Karpas-422 (cell line): ENCODE measurements around the gene LRRC8D. TPM values are rescaled to one million over a fixed set of nuclear protein-coding genes. Genes with fewer than 3 reads are reported as not detected.

Experiments
- DNase-seq: peaks from one replicate; pipeline ENCODE4 v3.0.0-alpha.2; 2015
- H2AFZ ChIP-seq: fragments of 200-600 bp; sonication (generic); 2 replicates; pipeline ENCODE4 v1.6.1; 2014; ENCODE audit warnings: antibody characterized with exemption, low read length, mixed read lengths
- H3K27ac ChIP-seq: fragments of 200-600 bp; sonication (generic); 2 replicates; pipeline ENCODE4 v1.5.1; 2014; ENCODE audit warnings: mild to moderate bottlenecking, low read length, moderate library complexity
- H3K27me3 ChIP-seq: fragments of 200-600 bp; sonication (generic); 2 replicates; pipeline ENCODE4 v1.6.1; 2014; ENCODE audit warnings: low read length, mixed read lengths
- H3K36me3 ChIP-seq: fragments of 200-600 bp; sonication (generic); 2 replicates; pipeline ENCODE4 v1.6.1; 2014; ENCODE audit warnings: low read length, mixed read lengths; ENCODE audit not compliant: insufficient read depth
- H3K4me1 ChIP-seq: fragments of 200-600 bp; sonication (generic); 2 replicates; pipeline ENCODE4 v1.6.1; 2014; ENCODE audit warnings: mild to moderate bottlenecking, low read length, mixed read lengths
- H3K4me2 ChIP-seq: fragments of 200-600 bp; sonication (generic); 2 replicates; pipeline ENCODE4 v1.6.1; 2014; ENCODE audit warnings: low read length, low read depth, mild to moderate bottlenecking; ENCODE audit not compliant: poor library complexity, severe bottlenecking
- H3K4me3 ChIP-seq: fragments of 200-600 bp; sonication (generic); 2 replicates; pipeline ENCODE4 v1.5.1; 2014; ENCODE audit warnings: mild to moderate bottlenecking, antibody characterized with exemption, low read length, mixed read lengths
- H3K79me2 ChIP-seq: fragments of 200-600 bp; sonication (generic); 2 replicates; pipeline ENCODE4 v1.6.1; 2014; ENCODE audit warnings: mild to moderate bottlenecking, low read length, mixed read lengths
- H3K9ac ChIP-seq: fragments of 200-600 bp; sonication (generic); 2 replicates; pipeline ENCODE4 v1.6.0; 2014; ENCODE audit warnings: low read length
- H3K9me2 ChIP-seq: fragments of 200-600 bp; sonication (generic), shearing (Covaris generic); replicated peaks from 2 replicates; pipeline ENCODE4 v1.6.0; 2014; ENCODE audit warnings: mild to moderate bottlenecking, low read length, moderate library complexity; ENCODE audit not compliant: insufficient read depth
- H3K9me3 ChIP-seq: fragments of 300-700, 200-600 bp; sonication (generic); 2 replicates; pipeline ENCODE4 v1.6.1; 2014; ENCODE audit warnings: low read length, mixed read lengths
- H4K20me1 ChIP-seq: fragments of 200-600 bp; sonication (generic); 2 replicates; pipeline ENCODE4 v1.6.1; 2014; ENCODE audit warnings: mild to moderate bottlenecking, antibody characterized with exemption, low read length, low read depth; ENCODE audit not compliant: insufficient read depth
- total RNA-seq: library from RNA; depleted of rRNA; stranded (reverse); fragments of >200 nt; shearing (Covaris generic); gene quantifications from 2 replicates; pipeline ENCODE4 v1.2.3, GENCODE V29; 2014; ENCODE audit warnings: low replicate concordance

The LRRC8D gene
- total RNA-seq, 1 experiment from 2014 or later = 48.9 TPM

DNA sequence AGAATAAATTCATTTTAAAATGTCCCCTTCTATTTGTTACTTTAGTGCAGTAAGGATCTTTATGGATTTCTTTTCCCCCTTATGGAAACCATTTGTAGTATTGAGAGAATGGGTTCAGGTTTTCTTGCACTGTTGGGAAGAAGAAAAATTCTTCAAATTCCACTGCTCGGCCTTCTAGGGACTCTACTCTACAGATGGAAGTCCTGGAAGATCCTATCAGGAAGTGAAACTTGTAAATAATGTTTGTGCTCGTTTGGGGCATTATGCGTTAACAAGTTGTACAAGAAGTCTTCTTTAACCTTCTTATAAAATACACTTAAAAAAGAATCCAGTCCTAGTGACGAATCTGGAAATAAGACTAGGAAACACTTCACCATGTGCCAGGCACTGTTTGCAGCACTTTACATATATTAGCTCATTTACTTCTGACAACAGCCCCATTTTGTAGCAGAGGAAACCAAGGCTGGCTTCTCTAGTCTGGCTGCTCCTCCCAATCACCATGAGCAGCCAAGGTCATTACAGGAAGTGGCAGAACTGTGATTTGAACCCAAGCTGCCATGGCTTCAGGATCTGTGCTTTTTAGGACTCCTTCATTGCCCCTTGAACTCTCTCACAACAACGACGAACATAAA lies 11.8 kb downstream of the LRRC8D start:
- H3K79me2 ChIP-seq = 0 out of 2 replicates have a peak, but pooled peaks cover 3% of the 10 kb centered on the region
- no peak overlapping the region for H3K27ac ChIP-seq

DNA sequence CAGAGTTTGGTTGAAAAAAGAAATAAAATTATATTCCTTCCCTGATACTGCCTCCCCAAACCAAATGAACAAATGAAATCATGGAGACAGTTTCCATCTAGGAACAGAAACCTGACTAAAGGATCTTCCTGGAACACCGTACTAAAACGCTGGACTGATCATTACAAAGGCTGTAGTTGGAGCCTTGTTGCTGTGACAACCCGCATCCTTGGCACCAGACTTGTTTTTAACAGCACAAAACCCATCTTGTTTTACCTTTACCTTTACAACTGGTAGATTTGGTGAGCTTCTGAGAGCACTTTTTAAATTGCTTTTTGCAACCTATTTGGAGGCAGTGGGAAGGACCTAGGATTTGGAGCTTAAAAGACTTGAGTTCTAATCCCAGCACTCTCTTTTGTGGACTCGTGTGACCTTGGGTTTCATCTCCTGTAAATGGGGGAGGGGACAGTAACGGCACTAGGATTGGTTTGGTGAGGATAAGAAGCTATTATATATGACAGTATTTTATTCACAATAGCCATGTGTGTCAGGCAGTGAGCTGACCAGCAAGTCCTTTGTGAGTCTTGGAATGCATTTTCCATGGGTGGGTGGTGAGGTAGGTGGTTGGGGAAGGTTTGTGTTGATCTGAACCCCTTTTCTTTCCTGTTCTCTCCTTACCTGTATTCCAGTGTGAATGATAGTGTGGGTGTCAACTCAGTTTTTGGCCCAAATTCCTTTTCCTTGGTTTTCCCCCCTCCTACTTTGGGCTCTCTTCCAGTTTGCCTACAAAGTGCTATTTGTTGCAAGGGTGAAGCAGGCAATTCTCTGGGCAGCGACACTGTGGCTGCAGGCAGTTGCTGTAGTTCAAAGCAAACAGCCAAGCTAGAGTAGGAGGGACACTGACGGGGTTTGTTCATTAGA lies 12.6 kb downstream of the LRRC8D start:
- peaks cover 15% of the 10 kb centered on the region for H3K4me1 ChIP-seq
- no peaks in the 10 kb centered on the region for H3K9me3 ChIP-seq
- H3K79me2 ChIP-seq = 0 out of 2 replicates have a peak, but pooled peaks cover 3% of the 10 kb centered on the region
- peaks cover 35% of the 10 kb centered on the region for H4K20me1 ChIP-seq
- H3K9me2 ChIP-seq = no peaks in the 10 kb centered on the region
- H2AFZ ChIP-seq = no peak overlapping the region
- no peak overlapping the region for H3K9ac ChIP-seq
- no peak overlapping the region for H3K4me2 ChIP-seq
- DNase-seq = no peak
- no peaks in the 10 kb centered on the region for H3K27me3 ChIP-seq
- no peak overlapping the region for H3K4me3 ChIP-seq
- H3K27ac ChIP-seq = no peak overlapping the region
- H3K36me3 ChIP-seq = no peaks in the 10 kb centered on the region

More for the DNA sequence above, 11.8 kb downstream of the LRRC8D start:
- DNase-seq = no peak
- Histone ChIP-seq H3K4me2 (no peak overlapping the region), H3K27me3 (no peaks in the 10 kb centered on the region), H3K9me3 (no peaks in the 10 kb centered on the region), H4K20me1 (peaks cover 35% of the 10 kb centered on the region), H3K9me2 (no peaks in the 10 kb centered on the region), H3K9ac (no peak overlapping the region), H3K4me1 (peaks cover 12% of the 10 kb centered on the region), H3K4me3 (no peak overlapping the region), H2AFZ (no peak overlapping the region), H3K36me3 (no peaks in the 10 kb centered on the region)

DNA sequence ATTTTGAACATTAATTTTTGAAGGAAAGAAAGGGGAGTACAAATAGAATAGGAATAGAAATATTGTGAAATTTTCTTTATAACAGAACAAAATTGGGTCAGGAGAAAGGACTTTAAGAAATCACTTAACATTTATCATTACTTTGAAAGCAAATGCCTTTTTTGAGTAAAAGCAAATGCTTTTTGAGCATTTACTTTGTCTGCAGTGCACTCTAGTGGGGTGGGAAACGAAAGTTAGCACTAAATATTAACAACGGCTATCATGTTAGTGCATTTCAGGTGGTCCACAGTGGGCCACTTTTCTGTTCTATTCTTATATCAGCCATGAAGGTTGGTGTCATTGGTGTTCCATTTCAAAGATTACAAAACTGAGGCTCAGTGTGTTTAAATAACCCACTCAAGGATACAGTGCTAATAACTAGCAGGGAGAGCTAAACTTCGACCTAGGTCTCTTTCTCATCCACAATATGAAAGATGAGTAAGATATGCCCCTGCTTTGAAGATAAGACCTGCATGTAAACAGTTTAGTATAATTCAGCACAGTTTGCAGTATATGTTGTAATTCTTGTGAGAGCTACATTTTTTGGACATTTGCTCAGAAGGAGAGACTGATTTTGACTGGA lies 13.4 kb downstream of the LRRC8D start:
- Histone ChIP-seq H3K4me1 (peaks cover 18% of the 10 kb centered on the region), H3K27me3 (no peaks in the 10 kb centered on the region), H3K9ac (no peak overlapping the region), H2AFZ (no peak overlapping the region), H3K9me3 (no peaks in the 10 kb centered on the region), H3K4me3 (no peak overlapping the region), H3K36me3 (no peaks in the 10 kb centered on the region), H3K9me2 (no peaks in the 10 kb centered on the region), H3K4me2 (no peak overlapping the region), H3K79me2 (0 out of 2 replicates have a peak, but pooled peaks cover 3% of the 10 kb centered on the region), H3K27ac (no peak overlapping the region), H4K20me1 (peaks cover 35% of the 10 kb centered on the region)
- DNase-seq = no peak

DNA sequence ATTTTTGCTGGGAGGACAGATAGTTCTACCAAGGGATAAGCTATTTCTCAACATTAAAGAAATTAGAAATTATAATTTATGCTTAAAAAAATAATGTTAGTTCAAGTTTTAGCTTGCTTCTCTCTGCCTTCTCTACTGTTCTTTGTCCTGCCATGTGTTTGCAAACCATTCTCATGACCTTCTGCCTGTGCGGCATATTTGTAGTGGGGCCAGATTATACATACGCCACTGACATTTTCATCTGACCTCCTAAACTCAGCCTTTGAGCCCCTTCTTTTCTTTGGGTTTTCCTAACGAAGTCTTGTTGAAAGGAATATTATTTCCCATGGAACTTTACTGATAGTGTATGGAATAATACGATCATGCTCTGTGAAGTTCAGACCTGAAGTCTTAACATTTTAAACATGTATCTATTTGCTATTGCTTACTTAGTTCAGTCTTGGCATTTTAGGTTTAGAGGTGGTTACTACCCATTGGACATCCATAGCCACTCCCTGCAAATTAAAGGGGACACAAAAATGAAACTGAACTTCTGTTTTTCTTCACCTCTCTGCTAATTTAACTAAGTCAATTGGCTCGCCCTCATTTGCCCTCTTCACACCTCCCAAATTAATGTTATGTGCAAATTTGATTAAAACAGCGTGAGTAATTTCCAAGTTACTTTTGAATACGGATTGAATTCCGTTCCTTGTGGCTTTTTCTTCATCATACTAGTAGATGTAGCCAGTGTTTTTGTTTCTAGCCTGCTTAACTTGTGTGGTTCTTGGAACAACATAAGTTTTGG lies 15.6 kb downstream of the LRRC8D start:
- Histone ChIP-seq H3K9me3 (no peaks in the 10 kb centered on the region), H3K9ac (no peak overlapping the region), H3K27ac (no peak overlapping the region), H2AFZ (no peak overlapping the region), H3K4me3 (no peak overlapping the region), H3K36me3 (no peaks in the 10 kb centered on the region), H3K4me1 (peaks cover 18% of the 10 kb centered on the region), H4K20me1 (peaks cover 31% of the 10 kb centered on the region), H3K27me3 (no peaks in the 10 kb centered on the region), H3K9me2 (no peaks in the 10 kb centered on the region), H3K79me2 (0 out of 2 replicates have a peak, but pooled peaks cover 3% of the 10 kb centered on the region), H3K4me2 (no peak overlapping the region)
- no peak for DNase-seq

DNA sequence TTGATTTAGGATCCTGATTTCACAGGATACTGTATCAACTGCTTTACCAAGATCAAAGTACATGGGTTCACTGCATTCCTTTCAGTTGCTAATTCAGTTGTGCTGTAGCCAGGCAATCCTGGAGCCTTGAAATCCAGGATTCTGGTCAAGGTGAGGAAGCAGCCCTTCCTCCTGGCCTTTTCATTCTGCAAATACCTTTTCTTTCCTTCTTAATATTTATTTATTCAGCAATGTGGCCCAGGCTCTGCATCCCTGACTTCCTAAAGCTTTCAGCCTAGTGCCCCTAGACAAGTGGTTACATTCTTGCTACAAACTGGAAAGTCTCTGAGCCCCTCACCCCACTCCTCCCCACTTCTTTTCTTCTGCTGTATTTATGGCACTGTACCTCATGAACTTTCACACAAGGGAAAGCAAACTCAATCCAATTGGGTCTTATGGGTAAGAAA lies 16.2 kb downstream of the LRRC8D start:
- H3K9me3 ChIP-seq = no peaks in the 10 kb centered on the region
- H3K36me3 ChIP-seq = no peaks in the 10 kb centered on the region
- H3K9ac ChIP-seq = no peak overlapping the region
- H3K79me2 ChIP-seq = 0 out of 2 replicates have a peak, but pooled peaks cover 3% of the 10 kb centered on the region
- peaks cover 18% of the 10 kb centered on the region for H3K4me1 ChIP-seq
- H3K9me2 ChIP-seq = no peaks in the 10 kb centered on the region
- no peak overlapping the region for H3K4me2 ChIP-seq
- H3K27me3 ChIP-seq = no peaks in the 10 kb centered on the region
- no peak overlapping the region for H2AFZ ChIP-seq
- DNase-seq = no peak
- H3K4me3 ChIP-seq = no peak overlapping the region
- no peak overlapping the region for H3K27ac ChIP-seq
- peaks cover 25% of the 10 kb centered on the region for H4K20me1 ChIP-seq

DNA sequence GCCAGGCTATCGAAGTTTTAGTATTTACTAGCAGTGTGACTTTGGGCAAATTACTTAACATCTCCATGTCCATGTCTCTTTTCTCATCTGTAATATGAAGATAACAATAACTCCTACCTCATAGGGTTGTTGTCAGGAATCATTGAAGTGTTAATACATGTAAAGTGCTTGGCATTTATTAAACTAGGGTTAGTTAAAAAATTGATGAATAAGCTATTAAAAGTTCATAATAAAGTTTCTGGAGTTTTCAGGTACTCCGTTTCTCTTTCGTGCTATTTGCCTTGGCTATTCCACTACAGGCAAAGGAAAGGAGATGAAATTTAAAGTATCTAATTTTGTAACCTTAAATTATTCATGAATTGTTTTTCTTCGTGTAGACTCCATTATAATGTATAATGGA lies 16.7 kb downstream of the LRRC8D start:
- H3K9ac ChIP-seq = no peak overlapping the region
- 0 out of 2 replicates have a peak, but pooled peaks cover 3% of the 10 kb centered on the region for H3K79me2 ChIP-seq
- H4K20me1 ChIP-seq = peaks cover 23% of the 10 kb centered on the region
- no peak overlapping the region for H3K4me3 ChIP-seq
- no peaks in the 10 kb centered on the region for H3K9me2 ChIP-seq
- no peak for DNase-seq
- no peak overlapping the region for H3K4me2 ChIP-seq
- H3K36me3 ChIP-seq = no peaks in the 10 kb centered on the region
- H3K4me1 ChIP-seq = peaks cover 22% of the 10 kb centered on the region
- no peak overlapping the region for H2AFZ ChIP-seq
- no peaks in the 10 kb centered on the region for H3K9me3 ChIP-seq
- no peak overlapping the region for H3K27ac ChIP-seq
- no peaks in the 10 kb centered on the region for H3K27me3 ChIP-seq

DNA sequence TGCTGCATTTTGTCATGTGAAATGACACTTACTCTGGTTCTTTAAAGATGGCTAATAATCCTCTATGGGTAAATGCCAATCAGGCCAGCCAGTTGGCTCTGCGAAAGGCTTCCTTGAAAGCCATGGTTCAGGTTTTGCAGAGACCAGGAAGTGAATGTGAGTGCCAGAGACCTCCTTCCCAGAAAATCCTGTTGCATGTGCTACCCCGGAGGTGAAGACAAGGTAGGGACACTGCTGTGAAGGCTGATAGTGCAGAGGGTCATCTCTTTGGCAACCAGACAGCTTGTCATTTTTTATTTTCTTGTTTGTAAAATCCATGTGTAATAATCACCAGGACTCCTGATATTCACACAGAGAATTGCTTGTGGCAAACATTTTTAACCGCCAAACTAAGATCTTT lies 18.7 kb downstream of the LRRC8D start:
- no peak overlapping the region for H3K9ac ChIP-seq
- H3K9me3 ChIP-seq = no peaks in the 10 kb centered on the region
- H3K27ac ChIP-seq = no peak overlapping the region
- H3K36me3 ChIP-seq = no peaks in the 10 kb centered on the region
- peaks cover 5% of the 10 kb centered on the region; the same call in 1 of the 2 replicates for H4K20me1 ChIP-seq
- H2AFZ ChIP-seq = no peak overlapping the region
- no peaks in the 10 kb centered on the region for H3K27me3 ChIP-seq
- no peak for DNase-seq
- H3K4me3 ChIP-seq = no peak overlapping the region
- H3K4me1 ChIP-seq = peaks cover 31% of the 10 kb centered on the region
- H3K4me2 ChIP-seq = no peak overlapping the region
- H3K9me2 ChIP-seq = no peaks in the 10 kb centered on the region
- peaks cover 11% of the 10 kb centered on the region for H3K79me2 ChIP-seq
